AG09309 (cell line): ENCODE data around the gene GMCL2.

Experiments
- DNase-seq: peaks from one replicate; pipeline ENCODE4 v3.0.0-alpha.2; 2010; ENCODE audit warnings: low read depth
- H3K4me3 ChIP-seq: 2 replicates; pipeline ENCODE4 v1.5.1; 2011; ENCODE audit warnings: mild to moderate bottlenecking, low read depth, low read length, moderate library complexity; ENCODE audit not compliant: control insufficient read depth
- CTCF ChIP-seq: IDR thresholded peaks from 2 replicates; pipeline ENCODE4 v1.5.1; 2011; ENCODE audit warnings: mild to moderate bottlenecking, low read depth, low read length, inconsistent platforms; ENCODE audit not compliant: insufficient read depth, control insufficient read depth; ENCODE audit errors: missing control alignments

GMCL2 gene

GRCh38 chr5:178163772-178164735 is 23.1 kb downstream of the GMCL2 start:
- no peak for DNase-seq
- TF ChIP-seq CTCF, result peak; percentile 99
- peak overlapping the region; percentile 19 for H3K4me3 ChIP-seq

GRCh38 chr5:178162481-178162880 is 24.7 kb downstream of the GMCL2 start:
- no peak overlapping the region for H3K4me3 ChIP-seq
- no peak for DNase-seq
- TF ChIP-seq CTCF, result no peak

- DNase-seq, result no peak
- no peak for TF ChIP-seq CTCF
Measured at GRCh38 chr5:178160176-178160575, 27.0 kb downstream of the GMCL2 start.

GRCh38 chr5:178155065-178155464 is 32.1 kb downstream of the GMCL2 start:
- no peak for DNase-seq
- H3K4me3 ChIP-seq, result no peak overlapping the region
- TF ChIP-seq CTCF, result no peak

More at GRCh38 chr5:178160176-178160575, 27.0 kb downstream of the GMCL2 start:
- H3K4me3 ChIP-seq, result no peak overlapping the region

- peak within 1 kb of the TSS; percentile 68 for H3K4me3 ChIP-seq
- peak; percentile 95 for DNase-seq
- no peak for TF ChIP-seq CTCF
Measured at GRCh38 chr5:178153530-178154340, 33.4 kb downstream of the GMCL2 start, which contains the start of gene NHP2. Gene NHP2, minus strand, starts transcription at chr5:178153885. Its CDS starts 68 bp downstream, at chr5:178153817.

- TF ChIP-seq CTCF, result no peak
- no peak for DNase-seq
- H3K4me3 ChIP-seq, result peak overlapping the region; percentile 68
Measured at GRCh38 chr5:178152491-178153444, 34.4 kb downstream of the GMCL2 start.
